GM18508 (cell line): ENCODE results near the gene C20orf204.
"Not testable (repeated sequence)": the region's sequence is repeated elsewhere in the genome, so short reads cannot be mapped to it uniquely, and the experiment has no call there.

Experiments used
- ATAC-seq: cut with Tn5 transposase; IDR thresholded peaks from one replicate; pipeline ENCODE4 v1.9.1; 2021; ENCODE audit warnings: moderate number of reproducible peaks; ENCODE audit not compliant: insufficient read depth, unreplicated experiment

Gene C20orf204

DNA sequence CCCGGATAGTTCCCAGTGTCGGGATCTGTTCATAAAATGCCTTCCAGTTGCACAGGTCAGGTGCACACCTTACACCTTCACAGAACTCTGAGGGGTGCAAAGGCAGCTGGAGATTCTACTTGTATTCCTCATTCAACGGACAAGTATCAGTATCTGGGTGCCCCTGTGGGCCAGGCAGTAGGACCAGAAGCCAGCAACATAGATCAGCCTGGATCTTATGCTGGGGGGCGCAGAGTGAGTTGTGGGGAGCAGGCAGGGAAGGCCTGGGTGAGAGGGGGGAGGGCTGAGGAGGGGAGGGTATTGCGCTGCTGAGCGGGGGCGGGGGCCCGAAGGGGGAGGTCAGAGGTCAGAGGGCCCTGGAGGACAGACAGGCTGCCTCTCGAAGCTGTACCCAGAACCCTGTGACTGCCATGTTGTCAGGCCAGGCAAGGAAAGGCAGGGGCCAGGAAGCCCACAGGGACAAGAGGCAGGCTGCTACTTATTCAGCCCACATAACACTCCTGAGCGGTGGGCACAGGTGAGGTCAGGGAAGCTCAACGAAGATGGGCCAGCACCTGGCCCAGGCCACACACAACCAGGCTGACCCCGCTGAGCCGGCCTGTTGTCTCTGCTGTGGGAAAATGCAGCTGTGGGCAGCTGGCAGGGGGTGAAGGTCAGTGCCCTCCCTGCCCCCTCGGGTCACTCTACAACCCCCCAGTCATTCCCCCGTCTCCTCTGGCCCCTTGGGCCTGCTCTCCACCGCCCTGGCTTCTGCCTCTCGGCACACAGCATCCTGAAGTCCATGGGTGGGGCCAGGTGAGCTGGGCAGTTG, 45.0 kb downstream of the C20orf204 start:
- ATAC-seq, result no peak

DNA sequence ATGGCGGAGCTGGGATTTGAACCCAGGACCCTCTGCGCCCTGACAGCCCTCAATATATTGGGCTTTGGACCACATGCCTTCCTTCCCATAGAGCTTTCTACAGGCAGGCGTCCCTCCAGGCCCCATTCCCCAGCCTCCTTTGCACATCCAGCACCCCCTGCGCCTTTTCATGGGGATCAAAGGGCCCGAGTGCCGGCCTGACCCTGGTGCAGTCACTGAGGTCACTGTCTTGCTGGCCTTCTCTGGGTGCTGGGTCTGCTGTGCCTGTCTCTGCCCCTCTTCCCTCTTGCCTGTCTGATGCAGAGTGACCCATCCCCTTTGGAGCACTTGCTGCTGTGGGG, 45.6 kb downstream of the C20orf204 start:
- no peak for ATAC-seq

DNA sequence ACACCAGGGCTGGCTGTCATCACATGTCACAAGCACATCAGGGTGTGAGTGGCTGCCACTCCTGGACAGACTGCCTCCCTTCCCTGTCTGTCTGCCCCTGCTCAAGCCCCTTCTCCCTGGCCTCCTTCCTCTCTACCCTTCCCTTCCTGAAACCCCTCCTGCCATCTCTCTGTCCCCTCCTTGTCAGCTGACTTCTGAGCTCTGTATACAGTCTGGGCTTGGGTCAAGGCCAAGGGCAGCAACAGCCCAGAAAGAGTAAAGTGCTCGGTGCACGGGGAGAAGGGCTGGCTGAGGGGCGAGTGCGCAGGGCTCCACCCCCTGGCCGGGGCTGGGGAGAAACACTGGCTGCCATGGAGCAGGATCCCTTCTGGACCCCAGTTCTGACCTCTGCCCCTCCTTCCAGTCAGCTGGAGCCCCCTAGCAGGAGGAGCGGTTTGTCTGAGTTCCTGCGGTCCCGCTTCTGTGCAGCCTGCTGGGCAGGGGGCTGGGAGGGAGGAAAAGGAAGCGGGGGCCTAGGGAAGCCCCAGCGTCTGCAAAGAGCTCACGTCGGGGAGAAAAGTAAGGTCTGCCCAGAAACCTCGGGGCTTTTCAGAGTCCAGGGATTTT, 46.2 kb downstream of the C20orf204 start:
- ATAC-seq, result no peak

- no peak for ATAC-seq
Observed at GRCh38 chr20:64082820-64083377, 46.9 kb downstream of the C20orf204 start.

DNA sequence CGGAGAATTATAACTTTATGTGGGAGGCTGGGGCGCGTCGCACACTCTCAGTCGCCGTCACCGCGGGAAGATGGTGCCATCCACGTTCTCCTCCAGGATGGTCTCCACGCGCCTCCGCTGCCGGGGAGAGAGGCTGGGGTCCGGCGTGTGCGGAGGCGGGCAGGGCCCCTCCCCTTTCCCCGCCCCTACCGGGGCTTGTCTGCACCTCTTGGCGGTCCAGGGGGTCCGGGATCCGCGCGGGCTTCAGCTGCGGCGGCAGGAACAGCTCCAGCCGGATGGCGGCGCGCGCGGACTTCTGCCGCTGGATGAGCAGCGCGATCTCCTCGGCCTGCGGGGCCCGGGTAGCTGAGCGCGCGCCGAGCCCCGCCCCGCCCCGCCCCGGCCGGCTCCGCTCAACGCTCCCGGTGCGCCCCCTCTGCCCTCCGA, 47.4 kb downstream of the C20orf204 start:
- ATAC-seq, result no peak

- ATAC-seq, result no peak
Observed at GRCh38 chr20:64083804-64084684, 48.1 kb downstream of the C20orf204 start, which contains the start of gene LKAAEAR1. Gene LKAAEAR1, minus strand, starts transcription at chr20:64084398. Its CDS starts 179 bp downstream, at chr20:64084219.

DNA sequence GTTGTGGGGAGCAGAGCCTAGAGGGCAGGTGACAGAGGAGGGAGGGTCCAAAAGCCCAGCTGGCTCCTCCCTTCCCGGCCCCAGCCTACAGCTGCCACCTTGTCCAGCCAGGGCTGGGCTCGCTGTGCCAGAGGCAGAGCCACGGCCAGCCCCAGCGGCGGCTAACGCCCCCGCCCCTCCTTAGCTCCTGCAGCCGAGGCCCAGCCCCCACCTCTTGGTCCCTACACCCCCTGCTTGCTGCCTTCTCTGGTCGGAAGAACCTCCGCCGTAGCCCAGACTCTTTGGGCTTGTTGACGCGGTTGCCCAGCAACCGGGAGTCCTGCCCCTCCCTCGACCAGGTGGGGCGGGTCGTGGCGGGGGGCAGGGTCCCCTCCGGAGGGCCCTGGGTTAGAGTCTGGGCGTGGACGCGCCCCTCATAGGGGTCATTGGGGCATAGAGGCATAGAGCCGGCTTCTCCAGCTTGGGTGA, 48.7 kb downstream of the C20orf204 start:
- ATAC-seq, result no peak

- ATAC-seq, result no peak
Observed at GRCh38 chr20:64086801-64087200, 50.8 kb downstream of the C20orf204 start.

DNA sequence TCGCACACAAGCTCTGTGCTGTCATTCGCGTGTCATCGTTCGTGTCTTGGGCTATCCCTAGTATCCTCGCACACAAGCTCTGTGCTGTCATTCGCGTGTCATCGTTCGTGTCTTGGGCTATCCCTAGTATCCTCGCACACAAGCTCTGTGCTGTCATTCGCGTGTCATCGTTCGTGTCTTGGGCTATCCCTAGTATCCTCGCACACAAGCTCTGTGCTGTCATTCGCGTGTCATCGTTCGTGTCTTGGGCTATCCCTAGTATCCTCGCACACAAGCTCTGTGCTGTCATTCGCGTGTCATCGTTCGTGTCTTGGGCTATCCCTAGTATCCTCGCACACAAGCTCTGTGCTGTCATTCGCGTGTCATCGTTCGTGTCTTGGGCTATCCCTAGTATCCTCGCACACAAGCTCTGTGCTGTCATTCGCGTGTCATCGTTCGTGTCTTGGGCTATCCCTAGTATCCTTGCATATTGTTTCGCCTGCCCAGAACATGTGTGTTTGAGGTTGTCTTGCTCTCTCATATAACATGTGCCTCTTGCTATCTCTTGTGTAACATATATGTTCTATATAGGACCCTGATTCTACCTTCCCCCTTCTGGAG, 51.3 kb downstream of the C20orf204 start:
- not testable (repeated sequence) for ATAC-seq

DNA sequence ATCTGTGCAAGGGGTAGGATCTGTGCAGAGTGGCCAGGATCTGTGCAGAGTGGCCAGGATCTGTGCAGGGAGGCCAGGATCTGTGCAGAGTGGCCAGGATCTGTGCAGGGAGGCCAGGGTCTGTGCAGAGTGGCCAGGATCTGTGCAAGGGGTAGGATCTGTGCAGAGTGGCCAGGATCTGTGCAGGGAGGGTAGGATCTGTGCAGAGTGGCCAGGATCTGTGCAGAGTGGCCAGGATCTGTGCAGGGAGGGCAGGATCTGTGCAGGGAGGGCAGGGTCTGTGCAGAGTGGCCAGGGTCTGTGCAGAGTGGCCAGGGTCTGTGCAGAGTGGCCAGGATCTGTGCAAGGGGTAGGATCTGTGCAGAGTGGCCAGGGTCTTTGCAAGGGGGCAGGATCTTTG, 52.6 kb downstream of the C20orf204 start:
- not testable (repeated sequence) for ATAC-seq
